ENCODE results near the gene SPPL2C. TPM values are rescaled to one million over a fixed set of nuclear protein-coding genes. Genes with fewer than 3 reads are reported as not detected.

The SPPL2C gene
- total RNA-seq, 1 experiment from 2014 or later: not detected

GRCh38 chr17:45894022-45894784 is 49.5 kb downstream of the SPPL2C start, which contains the start of gene MAPT:
TSS of gene MAPT (plus strand) at chr17:45894554. CDS start at chr17:45962338, 67,784 bp downstream.
- DNase-seq (ENCODE audit: low spot score) (peak; percentile 89), ATAC-seq (peak; percentile 64)
- Mint-ChIP-seq H3K27ac (no peak within 1 kb of the TSS), H3K9me3 (no peaks in the 10 kb centered on the region), H3K4me1 (peaks cover 18% of the 10 kb centered on the region), H3K4me3 (peak within 1 kb of the TSS; percentile 73), H3K36me3 (no peaks in the 10 kb centered on the region), H3K27me3 (ENCODE audit: low read depth) (peaks cover 86% of the 10 kb centered on the region)
- ChIA-PET CTCF (interaction anchor here (0.5 to 2.6 kb wide), 25 partner anchors 10 to 550 kb away, joined by 3 to 20 read pairs (median 4); partner anchors contain the start of gene CRHR1), POLR2A (no interaction called here)
- TF ChIP-seq NFE2L1 (CRISPR knock-in tag; IDR thresholded peaks at IDR 0.05) (peak; percentile 62; the same call in 1 of the 2 replicates), ZNF423 (CRISPR knock-in tag; IDR thresholded peaks at IDR 0.05) (no peak), CBFB (CRISPR knock-in tag; IDR thresholded peaks at IDR 0.05; ENCODE audit: low read depth) (peak; percentile 63; the same call in 1 of the 2 replicates), PRDM15 (CRISPR knock-in tag; IDR thresholded peaks at IDR 0.05) (0 out of 2 replicates have a peak, but pooled peaks have one; percentile 17), HMGXB4 (CRISPR knock-in tag; IDR thresholded peaks at IDR 0.05) (no peak; the same call in 1 of the 2 replicates), ZNF219 (CRISPR knock-in tag; IDR thresholded peaks at IDR 0.05; ENCODE audit: borderline replicate concordance) (no peak), OVOL2 (CRISPR knock-in tag; IDR thresholded peaks at IDR 0.05; ENCODE audit: borderline replicate concordance) (no peak), ZNF512 (CRISPR knock-in tag; IDR thresholded peaks at IDR 0.05; ENCODE audit: borderline replicate concordance) (no peak), CTCF (IDR thresholded peaks at IDR 0.05) (peak; percentile 83), ZNF317 (CRISPR knock-in tag; IDR thresholded peaks at IDR 0.05; ENCODE audit: borderline replicate concordance, low read depth) (no peak), ZNF121 (CRISPR knock-in tag; IDR thresholded peaks at IDR 0.05) (no peak), ERG (CRISPR knock-in tag; IDR thresholded peaks at IDR 0.05) (no peak), GRHL2 (CRISPR knock-in tag; IDR thresholded peaks at IDR 0.05; ENCODE audit: insufficient replicate concordance, severe bottlenecking) (no peak), PRRX2 (CRISPR knock-in tag; IDR thresholded peaks at IDR 0.05) (0 out of 2 replicates have a peak, but pooled peaks have one; percentile 65), RELA (CRISPR knock-in tag; IDR thresholded peaks at IDR 0.05; ENCODE audit: borderline replicate concordance) (no peak; the same call in 1 of the 2 replicates), ZMAT4 (CRISPR knock-in tag; IDR thresholded peaks at IDR 0.05) (no peak), ZNF671 (CRISPR knock-in tag; IDR thresholded peaks at IDR 0.05) (no peak), PREB (CRISPR knock-in tag; IDR thresholded peaks at IDR 0.05; ENCODE audit: borderline replicate concordance) (0 out of 2 replicates have a peak, but pooled peaks have one; percentile 27), TEAD1 (CRISPR knock-in tag; IDR thresholded peaks at IDR 0.05) (peak; percentile 29; the same call in 1 of the 2 replicates), SP1 (CRISPR knock-in tag; conservative IDR thresholded peaks at IDR 0.05) (peak; percentile 73), NFATC4 (CRISPR knock-in tag; IDR thresholded peaks at IDR 0.05) (no peak), CDX4 (CRISPR knock-in tag; IDR thresholded peaks at IDR 0.05; ENCODE audit: borderline replicate concordance) (no peak), ZBTB21 (CRISPR knock-in tag; IDR thresholded peaks at IDR 0.05; ENCODE audit: borderline replicate concordance) (peak; percentile 58; the same call in 1 of the 2 replicates), CREM (CRISPR knock-in tag; IDR thresholded peaks at IDR 0.05) (peak; percentile 35; the same call in 1 of the 2 replicates)
